B cell (primary cell): Measurements from ENCODE around the gene PRR11. TPM values are rescaled to one million over a fixed set of nuclear protein-coding genes. Genes with fewer than 3 reads are reported as not detected.
A peak's percentile ranks its signal among the peaks of the same experiment; 100 is the strongest.
"Not testable (repeated sequence)": the region's sequence is repeated elsewhere in the genome, so short reads cannot be mapped to it uniquely, and the experiment has no call there.

Experiments
- ATAC-seq: fragments of 200-7000 bp; cut with Tn5 transposase; one replicate; pipeline ENCODE4 v1.10.0; 2021; ENCODE audit warnings: low read depth, mild to moderate bottlenecking, moderate number of reproducible peaks, moderate library complexity
- CTCF ChIA-PET: fragments of 350-600 bp; sonication (Branson Sonifier 250); formaldehyde crosslinking; loops from one replicate; lab custom pipeline; 2021; ENCODE audit warnings: antibody characterized with exemption, inconsistent platforms; lab: Charles Lee
- POLR2A ChIA-PET: fragments of 350-600 bp; sonication (Branson Sonifier 250); formaldehyde crosslinking; loops from one replicate; lab custom pipeline; 2021; ENCODE audit warnings: antibody characterized with exemption; lab: Charles Lee
- DNase-seq: peaks from one replicate; pipeline ENCODE4 v3.0.0; 2013
- H2AFZ ChIP-seq: 2 replicates; pipeline ENCODE4 v1.6.1; 2012; ENCODE audit warnings: mild to moderate bottlenecking, low read depth, low read length; ENCODE audit not compliant: insufficient read depth, poor library complexity, severe bottlenecking
- H3K27ac ChIP-seq, 2 donors: 1 replicate in 1 of 2; 2 replicates in 1 of 2; pipeline ENCODE4 v1.5.1; 2012 to 2013; ENCODE audit warnings: low read length in 2 of 2, mild to moderate bottlenecking in 2 of 2, moderate library complexity in 1 of 2
- H3K27me3 ChIP-seq, 4 experiments: fragments of 200-600 bp in 1 of 4; sonication (generic) in 1 of 4; replicated peaks in 1 of 4; 1 replicate in 2 of 4; 2 replicates in 2 of 4; pipeline versions ENCODE4 v1.6.1 to v1.7.0; 2013 to 2016; ENCODE audit warnings: low read length in 3 of 4, mild to moderate bottlenecking in 2 of 4, mixed read lengths in 1 of 4, moderate library complexity in 1 of 4; ENCODE audit not compliant: insufficient read depth in 4 of 4, control insufficient read depth in 3 of 4; ENCODE audit errors: control extremely low read depth in 1 of 4
- H3K36me3 ChIP-seq, 2 experiments: replicated peaks in 1 of 2; 1 replicate in 1 of 2; 2 replicates in 1 of 2; pipeline versions ENCODE4 v1.6.1 to v1.7.1; 2013; ENCODE audit warnings: low read length in 1 of 2; ENCODE audit not compliant: insufficient read depth in 2 of 2, control insufficient read depth in 1 of 2; ENCODE audit errors: control extremely low read depth in 1 of 2, extremely low read depth in 1 of 2
- H3K4me1 ChIP-seq, 2 donors: fragments of 200-600 bp in 1 of 2; sonication (generic) in 1 of 2; 1 replicate in 1 of 2; 2 replicates in 1 of 2; pipeline versions ENCODE4 v1.5.1 to v1.6.1; 2013 to 2017; ENCODE audit warnings: low read length in 2 of 2; ENCODE audit not compliant: control insufficient read depth in 2 of 2, insufficient read depth in 2 of 2
- H3K4me2 ChIP-seq: replicated peaks from 2 replicates; pipeline ENCODE3; 2012; ENCODE audit warnings: mild to moderate bottlenecking, low read depth, low read length; ENCODE audit not compliant: poor library complexity, severe bottlenecking
- H3K4me3 ChIP-seq, 5 experiments: fragments of 200-600 bp in 1 of 5; sonication (generic) in 1 of 5; 1 replicate in 3 of 5; 2 replicates in 2 of 5; pipeline versions ENCODE4 v1.5.1 to v1.7.0; 2011 to 2016; ENCODE audit warnings: low read length in 4 of 5, mild to moderate bottlenecking in 4 of 5, low read depth in 2 of 5, control low read depth in 1 of 5, moderate library complexity in 1 of 5; ENCODE audit not compliant: insufficient read depth in 1 of 5; ENCODE audit errors: control extremely low read depth in 1 of 5, extremely low read depth in 1 of 5
- H3K79me2 ChIP-seq: fragments of 200-600 bp; sonication (generic); one replicate; pipeline ENCODE4 v1.6.0; 2016; ENCODE audit warnings: low read length; ENCODE audit not compliant: control insufficient read depth, insufficient read depth
- H3K9ac ChIP-seq: fragments of 200-600 bp; sonication (generic); 2 replicates; pipeline ENCODE4 v1.6.1; 2017; ENCODE audit warnings: mild to moderate bottlenecking, low read length, moderate library complexity
- H3K9me3 ChIP-seq, 3 donors: one replicate each; pipeline versions ENCODE4 v1.6.1 to v1.7.1; 2013; ENCODE audit warnings: low read length in 2 of 3; ENCODE audit not compliant: control insufficient read depth in 2 of 3, insufficient read depth in 1 of 3; ENCODE audit errors: control extremely low read depth in 1 of 3
- H4K20me1 ChIP-seq: 2 replicates; pipeline ENCODE4 v1.6.0; 2012; ENCODE audit warnings: mild to moderate bottlenecking, low read length; ENCODE audit not compliant: insufficient read depth, control insufficient read depth, poor library complexity, severe bottlenecking
- H3K27ac Mint-ChIP-seq: one replicate; pipeline ENCODE4 v1.8.0; 2021; ENCODE audit warnings: mixed read lengths
- H3K27me3 Mint-ChIP-seq: one replicate; pipeline ENCODE4 v1.8.0; 2021; ENCODE audit warnings: mixed read lengths
- H3K4me1 Mint-ChIP-seq: one replicate; pipeline ENCODE4 v1.8.0; 2021; ENCODE audit warnings: mixed read lengths
- H3K4me3 Mint-ChIP-seq: one replicate; pipeline ENCODE4 v1.8.0; 2021; ENCODE audit warnings: mixed read lengths
- H3K9me3 Mint-ChIP-seq: one replicate; pipeline ENCODE4 v1.8.0; 2022; ENCODE audit warnings: mixed read lengths; ENCODE audit not compliant: insufficient read depth
- CTCF ChIP-seq: fragments of 200-600 bp; IDR thresholded peaks from one replicate; pipeline ENCODE4 v1.8.0; 2022; ENCODE audit warnings: antibody characterized with exemption, mild to moderate bottlenecking
- EZH2 ChIP-seq: IDR thresholded peaks from 2 replicates; pipeline ENCODE4 v1.6.1; 2012; ENCODE audit warnings: borderline replicate concordance, low read depth, mild to moderate bottlenecking, moderate library complexity, low read length; ENCODE audit not compliant: insufficient read depth, poor library complexity, severe bottlenecking
- WGBS: methylation state at CpG from one replicate; pipeline ENCODE4 v1.1.5; 2013; ENCODE audit warnings: missing lambda C conversion rate; ENCODE audit not compliant: insufficient coverage; 5-methylcytosine and 5-hydroxymethylcytosine counted together
- intact Hi-C: fragments of 100-400 bp; cut with micrococcal nuclease; formaldehyde crosslinking; loops from one replicate; pipeline ENCODE4 v1.10.0; 2022
- polyA plus RNA-seq: library from polyadenylated mRNA; depleted of rRNA; stranded (reverse); fragments of >200 nt; gene quantifications from 2 replicates; pipeline ENCODE4 v1.2.3, GENCODE V29; 2012
- total RNA-seq, 2 donors: library from RNA; stranded (reverse); fragments of 120-200 nt in 1 of 2; gene quantifications; 1 replicate in 1 of 2; 2 replicates in 1 of 2; pipeline versions ENCODE4 v1.2.3 to v1.2.4, GENCODE V29; 2013 to 2022

PRR11 gene
- total and polyA plus RNA-seq, 2 donors (not counting 1 experiment from before 2014, with no cell fraction given): 1.2 to 1.5 TPM

GRCh38 chr17:59221159-59221847 lies 65.8 kb downstream of the PRR11 start:
- H3K4me2 ChIP-seq: peak overlapping the region; percentile 94
- H3K36me3 ChIP-seq: no peaks in the 10 kb centered on the region
- peak overlapping the region; percentile 94 for H3K9ac ChIP-seq
- WGBS: under 1% methylated on average over 11 of the region's 17 CpGs
- ATAC-seq: no peak
- intact Hi-C loops: no loop called here
- Mint-ChIP-seq H3K9me3 (no peaks in the 10 kb centered on the region), H3K27ac (peak overlapping the region; percentile 93), H3K27me3 (no peaks in the 10 kb centered on the region), H3K4me3 (peak overlapping the region; percentile 100), H3K4me1 (peaks cover 12% of the 10 kb centered on the region)
- H3K27ac ChIP-seq: peak overlapping the region in 1 of 2 donors; percentile 87
- H4K20me1 ChIP-seq: no peaks in the 10 kb centered on the region
- TF ChIP-seq CTCF: no peak
- no peak for TF ChIP-seq EZH2
- H3K4me3 ChIP-seq: peak overlapping the region; percentile 84 to 100 (median 99)
- H3K4me1 ChIP-seq: peaks cover 3 to 12% of the 10 kb centered on the region in 2 donors
- H3K9me3 ChIP-seq: no peaks in the 10 kb centered on the region
- H3K27me3 ChIP-seq: no peaks in the 10 kb centered on the region
- DNase-seq: no peak
- H3K79me2 ChIP-seq: no peaks in the 10 kb centered on the region
- ChIA-PET CTCF (interaction anchor here (0.5 to 3.8 kb wide), 4 partner anchors 10 to 717 kb away, joined by 3 to 19 read pairs (median 6); partner anchors contain the start of genes PRR11, SKA2 and SMG8), POLR2A (no interaction called here)
- peak overlapping the region; percentile 100 for H2AFZ ChIP-seq

- H3K27ac ChIP-seq: no peak overlapping the region
- CTCF ChIA-PET: interaction anchor here (0.7 kb wide), 1 partner anchor 296 kb away, joined by 3 read pairs; no protein-coding TSS in a partner anchor
- no peaks in the 10 kb centered on the region for H3K36me3 ChIP-seq
- peaks cover 3 to 12% of the 10 kb centered on the region in 2 donors for H3K4me1 ChIP-seq
- no peaks in the 10 kb centered on the region for H4K20me1 ChIP-seq
- no peak overlapping the region for H2AFZ ChIP-seq
- H3K4me1 Mint-ChIP-seq: peaks cover 12% of the 10 kb centered on the region
- no peak overlapping the region for H3K4me3 ChIP-seq
- ATAC-seq (no peak), DNase-seq (no peak)
- H3K9ac ChIP-seq: no peak overlapping the region
- POLR2A ChIA-PET: no interaction called here
- 95% methylated on average over 6 of the region's 7 CpGs for WGBS
- intact Hi-C loops: no loop called here
- no peak overlapping the region for H3K4me3 Mint-ChIP-seq
- H3K4me2 ChIP-seq: no peak overlapping the region
- no peaks in the 10 kb centered on the region for H3K9me3 Mint-ChIP-seq
- H3K9me3 ChIP-seq: no peaks in the 10 kb centered on the region
- no peak for TF ChIP-seq CTCF
- no peak for TF ChIP-seq EZH2
- H3K79me2 ChIP-seq: no peaks in the 10 kb centered on the region
- no peaks in the 10 kb centered on the region for H3K27me3 Mint-ChIP-seq
- no peak overlapping the region for H3K27ac Mint-ChIP-seq
- no peaks in the 10 kb centered on the region for H3K27me3 ChIP-seq
Observed at GRCh38 chr17:59223813-59224212, 68.3 kb downstream of the PRR11 start.

GRCh38 chr17:59228588-59228987 lies 73.0 kb downstream of the PRR11 start:
- H3K4me1 Mint-ChIP-seq, POLR2A ChIA-PET, intact Hi-C loops, H3K79me2 ChIP-seq, H3K9me3 ChIP-seq, H3K27me3 ChIP-seq, ATAC-seq, H3K9me3 Mint-ChIP-seq, H3K36me3 ChIP-seq, H3K4me2 ChIP-seq, H2AFZ ChIP-seq, DNase-seq, H3K27ac Mint-ChIP-seq, H3K27me3 Mint-ChIP-seq, H3K4me3 Mint-ChIP-seq, H3K9ac ChIP-seq, H4K20me1 ChIP-seq, H3K4me3 ChIP-seq, H3K4me1 ChIP-seq, H3K27ac ChIP-seq: not testable (repeated sequence)
- CTCF ChIA-PET: interaction anchor here (0.6 to 0.7 kb wide), 2 partner anchors 8 to 211 kb away, joined by 3 to 5 read pairs; partner anchors contain the start of gene GDPD1
- 88% methylated on average over 1 of the region's 1 CpG for WGBS
